ENCODE measurements around the gene STK10.

The STK10 gene

DNA sequence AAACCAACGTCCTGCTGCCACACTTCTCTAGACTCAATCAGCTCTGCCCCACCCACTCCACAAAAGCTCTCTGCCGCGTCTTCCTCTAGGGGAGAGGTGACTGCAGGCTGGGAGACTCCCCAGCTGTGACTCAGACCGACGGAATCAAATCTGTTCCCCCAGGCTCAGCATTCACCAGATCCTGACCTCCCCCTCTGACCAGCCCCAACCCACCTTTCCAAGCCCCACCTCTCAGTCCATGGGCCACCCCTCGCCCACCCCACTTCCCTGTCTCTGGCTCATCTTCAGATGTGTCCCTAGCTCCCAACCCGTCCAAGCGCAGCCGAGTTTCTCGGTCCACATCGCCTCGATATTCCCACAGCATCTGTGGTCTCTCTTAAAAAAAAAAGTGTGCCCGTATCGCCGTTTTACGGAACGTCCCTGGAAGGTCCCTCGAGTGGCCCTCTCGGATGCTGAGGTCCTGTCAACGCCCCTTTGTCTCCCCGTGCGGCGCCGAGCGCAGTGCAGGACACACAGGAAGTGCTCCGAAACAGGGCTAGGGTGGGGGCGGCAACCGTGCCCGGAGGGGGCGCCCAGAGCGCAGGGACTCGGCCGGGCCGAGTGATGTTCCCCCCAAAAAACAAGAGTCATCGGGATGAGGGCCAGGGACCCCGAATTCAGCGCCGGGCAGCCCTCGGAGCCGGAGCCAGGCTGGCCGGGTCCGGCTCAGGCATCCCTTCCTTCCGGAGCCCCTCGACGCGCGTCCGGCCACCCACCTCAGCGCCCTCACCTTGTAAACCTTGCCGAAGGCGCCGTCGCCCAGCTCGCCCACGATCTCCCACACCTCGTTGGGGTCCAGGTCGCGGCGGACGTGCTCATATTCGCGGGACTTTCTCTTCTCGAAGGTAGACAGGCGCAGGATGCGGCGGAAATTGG is 649 bp downstream of the STK10 start:
- peak; percentile 72 for DNase-seq (ENCODE audit: low spot score)
- TF ChIP-seq CTCF (IDR thresholded peaks at IDR 0.05; ENCODE audit: extremely low read depth, missing control alignments) = no peak

GRCh38 chr5:172186114-172186695 is 1.8 kb downstream of the STK10 start:
- DNase-seq (ENCODE audit: low spot score) = no peak
- TF ChIP-seq CTCF (IDR thresholded peaks at IDR 0.05; ENCODE audit: extremely low read depth, missing control alignments) = no peak

- no peak for TF ChIP-seq CTCF (IDR thresholded peaks at IDR 0.05; ENCODE audit: extremely low read depth, missing control alignments)
- no peak for DNase-seq (ENCODE audit: low spot score)
Measured at GRCh38 chr5:172185096-172185461, 2.9 kb downstream of the STK10 start.

GRCh38 chr5:172183881-172184280 is 4.1 kb downstream of the STK10 start:
- no peak for DNase-seq (ENCODE audit: low spot score)
- TF ChIP-seq CTCF (IDR thresholded peaks at IDR 0.05; ENCODE audit: extremely low read depth, missing control alignments) = no peak

- no peak for DNase-seq (ENCODE audit: low spot score)
- no peak for TF ChIP-seq CTCF (IDR thresholded peaks at IDR 0.05; ENCODE audit: extremely low read depth, missing control alignments)
Measured at GRCh38 chr5:172182291-172182690, 5.7 kb downstream of the STK10 start.

- no peak for TF ChIP-seq CTCF (IDR thresholded peaks at IDR 0.05; ENCODE audit: extremely low read depth, missing control alignments)
- DNase-seq (ENCODE audit: low spot score) = no peak
Measured at GRCh38 chr5:172180936-172181335, 7.1 kb downstream of the STK10 start.
